Endothelial cell of umbilical vein (primary cell): ENCODE data around the gene LRRTM3. TPM values are rescaled to one million over a fixed set of nuclear protein-coding genes. Genes with fewer than 3 reads are reported as not detected.

Source experiments
- BruUV-seq: library from RNA; stranded (reverse); fragments of 400-500 nt; replicated peaks from 2 replicates; lab custom pipeline; 2021; lab: Mats Ljungman, UMichigan
- CTCF ChIA-PET: fragments of 300-600, 350-600 bp; sonication (Branson Sonifier 250); formaldehyde crosslinking; loops from one replicate; lab custom pipeline; 2021; ENCODE audit warnings: antibody characterized with exemption, inconsistent platforms; lab: Charles Lee
- POLR2A ChIA-PET: fragments of 300-600, 350-600 bp; sonication (Branson Sonifier 250); formaldehyde crosslinking; loops from one replicate; lab custom pipeline; 2021; ENCODE audit warnings: antibody characterized with exemption, inconsistent platforms; lab: Charles Lee
- DNase-seq: peaks from one replicate; pipeline ENCODE4 v3.0.0-alpha.2; 2011; ENCODE audit warnings: low read depth, low spot score
- FAIRE-seq: peaks from 2 replicates; lab custom pipeline; 2011; peaks lifted over from hg19 to GRCh38; lab: Jason Lieb, UNC
- H2AFZ ChIP-seq: 2 replicates; pipeline ENCODE4 v1.6.0; 2012; ENCODE audit warnings: low read depth, low read length, control low read depth, inconsistent platforms
- H3K27ac ChIP-seq: 2 replicates; pipeline ENCODE4 v1.5.1; 2011; ENCODE audit warnings: low read depth, mild to moderate bottlenecking, control low read depth, low read length, moderate library complexity; ENCODE audit not compliant: insufficient read depth
- H3K27me3 ChIP-seq, 2 experiments: 2 replicates each; pipeline versions ENCODE4 v1.6.0 to v1.6.1; 2011; ENCODE audit warnings: low read length in 2 of 2, mixed read lengths in 1 of 2; ENCODE audit not compliant: control insufficient read depth in 2 of 2, insufficient read depth in 2 of 2
- H3K36me3 ChIP-seq, 2 experiments: 2 replicates in 1 of 2; 3 replicates in 1 of 2; pipeline ENCODE4 v1.5.1; 2011; ENCODE audit warnings: low read length in 2 of 2, mild to moderate bottlenecking in 1 of 2, moderate library complexity in 1 of 2; ENCODE audit not compliant: control insufficient read depth in 2 of 2, insufficient read depth in 2 of 2; ENCODE audit errors: extremely low read depth in 1 of 2
- H3K4me1 ChIP-seq: 3 replicates; pipeline ENCODE4 v1.5.1; 2011; ENCODE audit warnings: mild to moderate bottlenecking, low read length; ENCODE audit not compliant: control insufficient read depth, insufficient read depth; ENCODE audit errors: extremely low read depth
- H3K4me2 ChIP-seq: 2 replicates; pipeline ENCODE4 v1.6.1; 2011; ENCODE audit warnings: low read length, control low read depth, mixed read lengths; ENCODE audit not compliant: insufficient read depth
- H3K4me3 ChIP-seq, 3 experiments: fragments of 200-600 bp in 1 of 3; sonication (generic), shearing (Covaris generic) in 1 of 3; replicated peaks in 1 of 3; 2 replicates each; pipeline ENCODE4 v1.5.1; 2011 to 2016; ENCODE audit warnings: control low read depth in 3 of 3, low read length in 3 of 3, mild to moderate bottlenecking in 2 of 3, inconsistent platforms in 1 of 3, low read depth in 1 of 3, moderate library complexity in 1 of 3; ENCODE audit not compliant: insufficient read depth in 1 of 3
- H3K79me2 ChIP-seq: 2 replicates; pipeline ENCODE4 v1.6.0; 2012; ENCODE audit warnings: low read length, inconsistent platforms; ENCODE audit not compliant: control insufficient read depth, insufficient read depth
- H3K9ac ChIP-seq: replicated peaks from 2 replicates; pipeline ENCODE3; 2011; ENCODE audit warnings: low read length, control low read depth; ENCODE audit not compliant: insufficient read depth; ENCODE audit errors: extremely low read depth
- H3K9me1 ChIP-seq: replicated peaks from 3 replicates; pipeline ENCODE4 v1.6.0; 2011; ENCODE audit warnings: mild to moderate bottlenecking, low read length; ENCODE audit not compliant: control insufficient read depth, insufficient read depth; ENCODE audit errors: extremely low read depth
- H3K9me3 ChIP-seq: replicated peaks from 2 replicates; pipeline ENCODE4 v1.5.1; 2012; ENCODE audit warnings: low read length, inconsistent platforms; ENCODE audit not compliant: control insufficient read depth, insufficient read depth
- H4K20me1 ChIP-seq: replicated peaks from 2 replicates; pipeline ENCODE3; 2011; ENCODE audit warnings: mild to moderate bottlenecking, low read length; ENCODE audit not compliant: control insufficient read depth, insufficient read depth; ENCODE audit errors: extremely low read depth
- EZH2 ChIP-seq: IDR thresholded peaks from 2 replicates; pipeline ENCODE4 v1.6.1; 2012; ENCODE audit warnings: borderline replicate concordance, low read depth, mild to moderate bottlenecking, moderate library complexity, low read length, inconsistent platforms; ENCODE audit not compliant: severe bottlenecking
- FOS ChIP-seq: IDR thresholded peaks from 2 replicates; pipeline ENCODE4 v1.6.1; 2011; ENCODE audit warnings: mild to moderate bottlenecking, low read length, moderate library complexity, borderline replicate concordance; ENCODE audit not compliant: insufficient read depth
- JUN ChIP-seq: IDR thresholded peaks from 2 replicates; pipeline ENCODE4 v1.6.1; 2011; ENCODE audit warnings: borderline replicate concordance, low read depth; ENCODE audit not compliant: insufficient read length, insufficient read depth
- POLR2A ChIP-seq: IDR thresholded peaks from 2 replicates; pipeline ENCODE4 v1.6.1; 2012; ENCODE audit warnings: low read depth, mild to moderate bottlenecking, control low read depth, low read length
- dilution Hi-C: fragments of 300-500 bp; cut with MboI; formaldehyde crosslinking; loops from one replicate; pipeline ENCODE4 v1.15.0; 2019; ENCODE audit warnings: low sequenced_read_pairs; ENCODE audit not compliant: extremely low pct_ligation_motif_present
- intact Hi-C: fragments of 100-400 bp; cut with micrococcal nuclease; formaldehyde crosslinking; loops from one replicate; pipeline ENCODE4 v1.10.0; 2022
- polyA plus RNA-seq, 4 experiments: library from polyadenylated mRNA; depleted of rRNA in 3 of 4; stranded (reverse) in 3 of 4; unstranded in 1 of 4; fragments of >200 nt; gene quantifications; 2 replicates each; pipeline versions ENCODE4 v1.2.1 to v1.2.3, GENCODE V29; 2011 to 2012; ENCODE audit warnings: missing spikeins in 1 of 4
- total RNA-seq: library from RNA; stranded (reverse); gene quantifications from 2 replicates; pipeline ENCODE4 v1.2.3, GENCODE V29; 2021
- TF ChIP-seq, protein P1 (sequence below): IDR thresholded peaks from 2 replicates; pipeline ENCODE4 v1.6.1; 2011; ENCODE audit not compliant: insufficient read depth, insufficient read length
- TF ChIP-seq, protein P2 (sequence below), 2 donors: IDR thresholded peaks; 1 replicate in 1 of 2; 2 replicates in 1 of 2; pipeline ENCODE4 v1.5.1; 2011; ENCODE audit warnings: low read length in 2 of 2, mild to moderate bottlenecking in 2 of 2, moderate library complexity in 2 of 2, control low read depth in 1 of 2, inconsistent platforms in 1 of 2, low read depth in 1 of 2; ENCODE audit not compliant: insufficient read depth in 1 of 2; ENCODE audit errors: extremely low read depth in 1 of 2

LRRTM3 gene
- total and polyA plus RNA-seq, 2 donors (not counting 3 experiments of a cell fraction or from before 2014, with no cell fraction given): not detected

DNA sequence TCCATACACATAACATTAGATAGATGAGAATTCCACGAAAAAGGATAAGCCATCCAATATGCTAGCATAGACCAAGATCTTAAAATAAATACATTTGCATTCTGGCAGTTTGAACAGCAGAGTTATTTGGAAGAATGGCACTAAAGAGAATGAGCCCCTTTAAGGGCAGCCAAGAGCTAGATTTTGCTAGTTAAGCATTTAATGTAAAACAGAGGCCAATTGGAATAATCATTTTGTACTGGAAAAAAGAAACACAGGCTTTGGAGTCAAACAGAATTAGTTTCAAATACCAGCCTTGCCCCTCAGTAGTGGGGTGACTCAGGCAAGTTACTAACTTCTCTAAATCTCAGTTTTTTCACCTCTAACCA is 56.2 kb downstream of the LRRTM3 start:
- ChIA-PET CTCF (no interaction called here), POLR2A (no interaction called here)
- no peak overlapping the region for H3K4me3 ChIP-seq
- H3K27me3 ChIP-seq: no peaks in the 10 kb centered on the region
- no TSS peak for BruUV-seq
- H3K9me3 ChIP-seq: no peaks in the 10 kb centered on the region
- no peaks in the 10 kb centered on the region for H3K79me2 ChIP-seq
- no peak for DNase-seq
- no peak overlapping the region for H3K9ac ChIP-seq
- H2AFZ ChIP-seq: no peak overlapping the region
- FAIRE-seq: no peak
- TF ChIP-seq JUN: no peak
- TF ChIP-seq, protein P1, sequence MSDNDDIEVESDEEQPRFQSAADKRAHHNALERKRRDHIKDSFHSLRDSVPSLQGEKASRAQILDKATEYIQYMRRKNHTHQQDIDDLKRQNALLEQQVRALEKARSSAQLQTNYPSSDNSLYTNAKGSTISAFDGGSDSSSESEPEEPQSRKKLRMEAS: no peak
- no peak for TF ChIP-seq EZH2
- TF ChIP-seq POLR2A: no peak
- TF ChIP-seq FOS: no peak
- H3K4me1 ChIP-seq: no peaks in the 10 kb centered on the region
- H3K27ac ChIP-seq: no peak overlapping the region
- H3K9me1 ChIP-seq: no peaks in the 10 kb centered on the region
- H4K20me1 ChIP-seq: no peaks in the 10 kb centered on the region
- dilution Hi-C loops (no loop called here), intact Hi-C loops (no loop called here)
- no peaks in the 10 kb centered on the region for H3K36me3 ChIP-seq
- no peak overlapping the region for H3K4me2 ChIP-seq

DNA sequence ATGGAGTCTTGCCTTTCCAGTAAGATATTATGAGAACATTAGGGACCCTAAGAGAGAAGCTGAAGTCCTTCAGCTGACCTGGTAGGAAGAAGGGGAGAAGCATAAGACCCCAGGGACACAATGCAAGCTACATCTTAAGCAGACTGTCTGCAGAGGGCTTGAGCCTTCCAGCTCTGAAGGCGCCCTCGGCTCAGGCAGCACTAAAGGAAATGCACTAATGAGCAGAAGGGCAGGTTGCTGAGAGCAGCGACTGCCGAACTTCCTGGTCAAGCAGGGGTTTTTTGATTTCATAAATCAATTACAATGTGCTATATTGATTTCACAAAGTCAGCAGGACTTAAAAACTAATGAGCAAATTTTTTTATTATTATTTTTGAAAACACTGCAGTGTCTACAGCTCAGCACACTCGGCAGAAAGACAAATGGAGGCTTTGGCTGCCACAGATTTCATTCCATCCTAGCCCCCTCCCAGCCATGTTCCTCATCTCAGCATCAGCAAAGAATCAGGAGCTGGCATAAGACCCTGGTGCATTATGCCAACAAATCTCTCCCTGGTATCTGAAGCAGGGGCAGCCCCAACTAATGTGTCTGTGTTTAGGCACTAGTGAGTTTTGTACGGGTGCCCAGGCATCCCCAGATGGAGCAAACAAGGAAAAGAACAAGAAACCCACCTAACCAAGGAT is 57.1 kb downstream of the LRRTM3 start:
- Histone ChIP-seq H3K9me3 (no peaks in the 10 kb centered on the region), H3K4me2 (no peak overlapping the region), H3K27me3 (no peaks in the 10 kb centered on the region), H3K36me3 (no peaks in the 10 kb centered on the region), H3K27ac (no peak overlapping the region), H3K9me1 (no peaks in the 10 kb centered on the region), H3K79me2 (no peaks in the 10 kb centered on the region), H3K9ac (no peak overlapping the region), H3K4me3 (no peak overlapping the region), H4K20me1 (no peaks in the 10 kb centered on the region), H3K4me1 (no peaks in the 10 kb centered on the region), H2AFZ (no peak overlapping the region)
- ChIA-PET CTCF (no interaction called here), POLR2A (no interaction called here)
- dilution Hi-C loops: no loop called here
- FAIRE-seq (no peak), DNase-seq (no peak)
- TF ChIP-seq, protein P1: no peak
- TF ChIP-seq JUN (no peak), POLR2A (no peak)
- TF ChIP-seq, protein P2, sequence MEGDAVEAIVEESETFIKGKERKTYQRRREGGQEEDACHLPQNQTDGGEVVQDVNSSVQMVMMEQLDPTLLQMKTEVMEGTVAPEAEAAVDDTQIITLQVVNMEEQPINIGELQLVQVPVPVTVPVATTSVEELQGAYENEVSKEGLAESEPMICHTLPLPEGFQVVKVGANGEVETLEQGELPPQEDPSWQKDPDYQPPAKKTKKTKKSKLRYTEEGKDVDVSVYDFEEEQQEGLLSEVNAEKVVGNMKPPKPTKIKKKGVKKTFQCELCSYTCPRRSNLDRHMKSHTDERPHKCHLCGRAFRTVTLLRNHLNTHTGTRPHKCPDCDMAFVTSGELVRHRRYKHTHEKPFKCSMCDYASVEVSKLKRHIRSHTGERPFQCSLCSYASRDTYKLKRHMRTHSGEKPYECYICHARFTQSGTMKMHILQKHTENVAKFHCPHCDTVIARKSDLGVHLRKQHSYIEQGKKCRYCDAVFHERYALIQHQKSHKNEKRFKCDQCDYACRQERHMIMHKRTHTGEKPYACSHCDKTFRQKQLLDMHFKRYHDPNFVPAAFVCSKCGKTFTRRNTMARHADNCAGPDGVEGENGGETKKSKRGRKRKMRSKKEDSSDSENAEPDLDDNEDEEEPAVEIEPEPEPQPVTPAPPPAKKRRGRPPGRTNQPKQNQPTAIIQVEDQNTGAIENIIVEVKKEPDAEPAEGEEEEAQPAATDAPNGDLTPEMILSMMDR (IDR thresholded peaks at IDR 0.05; ENCODE audit: extremely low read depth in 1 of 2, insufficient read depth in 1 of 2, low read depth in 1 of 2, low read length in 2 of 2): no peak
- BruUV-seq: no TSS peak
- intact Hi-C loops: no loop called here
